Sigmoid colon (tissue), 4 donors: Measurements from ENCODE around the gene ALDH2.

Source experiments
- CTCF ChIP-seq, 4 experiments: fragments of 450-650 bp in 3 of 4; fragments of 200-600 bp in 1 of 4; IDR thresholded peaks; one replicate each; pipeline ENCODE4 v1.5.1; 2016 to 2019; ENCODE audit warnings: antibody characterized with exemption in 4 of 4, mild to moderate bottlenecking in 3 of 4, moderate library complexity in 2 of 4
- EP300 ChIP-seq, 4 donors: sonication (generic); formaldehyde crosslinking; IDR thresholded peaks; one replicate each; pipeline ENCODE4 v1.6.1; 2017; ENCODE audit warnings: antibody characterized with exemption in 4 of 4
- POLR2A ChIP-seq, 2 donors: fragments of 450-650 bp; IDR thresholded peaks; one replicate each; pipeline ENCODE4 v1.6.1; 2016; ENCODE audit warnings: antibody characterized with exemption in 2 of 2, mild to moderate bottlenecking in 2 of 2, moderate library complexity in 2 of 2
- POLR2AphosphoS5 ChIP-seq, 4 donors: sonication (generic); formaldehyde crosslinking; IDR thresholded peaks; one replicate each; pipeline ENCODE4 v1.6.1; 2017; ENCODE audit warnings: antibody characterized with exemption in 4 of 4

GRCh38 chr12:111769599-111769998 is 2.9 kb downstream of the ALDH2 start:
- TF ChIP-seq EP300 (IDR thresholded peaks at IDR 0.05): no peak
- TF ChIP-seq CTCF (IDR thresholded peaks at IDR 0.05): no peak
- TF ChIP-seq POLR2AphosphoS5 (IDR thresholded peaks at IDR 0.05): no peak
- no peak for TF ChIP-seq POLR2A (IDR thresholded peaks at IDR 0.05)
